ENCODE results near the gene PYROXD2.

The PYROXD2 gene

GRCh38 chr10:98338318-98338717 lies 76.7 kb downstream of the PYROXD2 start:
- H3K36me3 ChIP-seq (replicated peaks; ENCODE audit: low read depth, low read length) = no peaks in the 10 kb centered on the region
- peaks cover 14% of the 10 kb centered on the region for H3K4me1 ChIP-seq (ENCODE audit: low read length)
- no peaks in the 10 kb centered on the region for H4K20me1 ChIP-seq (ENCODE audit: insufficient read depth, low read length)
- no peaks in the 10 kb centered on the region for H3K79me2 ChIP-seq (ENCODE audit: low read length)
- H3K4me3 ChIP-seq (ENCODE audit: low read length) = no peak overlapping the region
- no peak overlapping the region for H3K27ac ChIP-seq (ENCODE audit: low read length)
- 0 out of 2 replicates have a peak, but pooled peaks cover 2% of the 10 kb centered on the region for H3K27me3 ChIP-seq (ENCODE audit: low read depth, low read length)
- no peaks in the 10 kb centered on the region for H3K9me3 ChIP-seq (ENCODE audit: insufficient read depth, low read length)
- H2AFZ ChIP-seq (ENCODE audit: low read depth, low read length) = no peak overlapping the region
- TF ChIP-seq EZH2phosphoT487 (IDR thresholded peaks at IDR 0.05; ENCODE audit: low read depth) (no peak), CTCF (IDR thresholded peaks at IDR 0.05; ENCODE audit: low read depth, low read length) (no peak)
- no peak overlapping the region for H3K9ac ChIP-seq (ENCODE audit: low read length)
- no peak overlapping the region for H3K4me2 ChIP-seq (ENCODE audit: low read length)

GRCh38 chr10:98337484-98337883 lies 77.5 kb downstream of the PYROXD2 start:
- H3K4me3 ChIP-seq (ENCODE audit: low read length) = no peak overlapping the region
- TF ChIP-seq CTCF (IDR thresholded peaks at IDR 0.05; ENCODE audit: low read depth, low read length) (no peak), EZH2phosphoT487 (IDR thresholded peaks at IDR 0.05; ENCODE audit: low read depth) (no peak)
- no peaks in the 10 kb centered on the region for H3K79me2 ChIP-seq (ENCODE audit: low read length)
- H3K27ac ChIP-seq (ENCODE audit: low read length) = no peak overlapping the region
- no peaks in the 10 kb centered on the region for H3K36me3 ChIP-seq (replicated peaks; ENCODE audit: low read depth, low read length)
- H3K9ac ChIP-seq (ENCODE audit: low read length) = no peak overlapping the region
- H3K9me3 ChIP-seq (ENCODE audit: insufficient read depth, low read length) = no peaks in the 10 kb centered on the region
- no peak overlapping the region for H3K4me2 ChIP-seq (ENCODE audit: low read length)
- H3K27me3 ChIP-seq (ENCODE audit: low read depth, low read length) = 0 out of 2 replicates have a peak, but pooled peaks cover 2% of the 10 kb centered on the region
- H2AFZ ChIP-seq (ENCODE audit: low read depth, low read length) = no peak overlapping the region
- H4K20me1 ChIP-seq (ENCODE audit: insufficient read depth, low read length) = no peaks in the 10 kb centered on the region
- peaks cover 14% of the 10 kb centered on the region for H3K4me1 ChIP-seq (ENCODE audit: low read length)
